SK-N-SH treated with all-trans-retinoic acid at 6 μM for 48 hours (cell line): ENCODE data around the gene NT5DC1.

Experiments used
- ARNTL ChIP-seq: fragments of 450-650 bp; formaldehyde crosslinking; IDR thresholded peaks from 2 replicates; pipeline ENCODE4 v1.5.0; 2020; ENCODE audit warnings: low read depth, mild to moderate bottlenecking, moderate library complexity, borderline replicate concordance
- ISL1 ChIP-seq: fragments of 250-450 bp; sonication (Bioruptor Pico); IDR thresholded peaks from 2 replicates; pipeline ENCODE4 v2.1.2; 2022; ENCODE audit warnings: mild to moderate bottlenecking, moderate library complexity
- RARB ChIP-seq: fragments of 250-450 bp; sonication (Bioruptor Pico); IDR thresholded peaks from 2 replicates; pipeline ENCODE4 v1.8.0; 2021; ENCODE audit warnings: mild to moderate bottlenecking, moderate library complexity
- SNAI2 ChIP-seq: fragments of 250-450 bp; sonication (Bioruptor Pico); IDR thresholded peaks from 2 replicates; pipeline ENCODE4 v1.5.0; 2020; ENCODE audit warnings: mild to moderate bottlenecking, moderate library complexity
- TSHZ2 ChIP-seq: fragments of 250-450 bp; sonication (Bioruptor Pico); IDR thresholded peaks from 2 replicates; pipeline ENCODE4 v1.5.0; 2020; ENCODE audit warnings: mild to moderate bottlenecking, moderate library complexity

DNA sequence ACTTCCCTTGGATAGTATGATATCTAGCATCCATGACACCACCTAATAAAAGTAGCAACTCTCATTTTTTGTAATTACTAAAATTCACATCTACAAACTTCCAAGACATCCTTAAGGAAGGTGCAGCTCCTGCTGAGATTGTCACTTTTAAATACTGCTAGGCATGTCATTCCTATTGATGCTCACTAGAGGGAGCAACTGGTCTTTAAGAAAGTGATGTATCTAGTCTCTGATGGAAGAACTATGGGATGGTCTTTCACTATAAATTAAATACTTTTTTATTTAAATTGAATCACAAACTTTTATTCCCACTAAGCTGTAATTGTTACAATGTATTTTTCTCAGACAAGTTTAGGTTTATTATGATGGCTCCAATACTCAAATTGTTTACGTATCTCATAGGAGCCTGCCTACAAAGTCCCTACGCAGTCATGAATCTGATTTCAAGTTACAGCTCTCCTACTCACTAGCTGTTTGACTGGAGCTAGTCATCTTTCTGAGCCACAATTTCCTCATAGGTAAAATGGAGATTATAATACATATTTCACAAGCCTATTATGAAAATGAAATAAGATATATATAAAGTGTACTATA, 187.1 kb downstream of the NT5DC1 start:
- no peak for TF ChIP-seq TSHZ2
- no peak for TF ChIP-seq SNAI2 (CRISPR knock-in tag)
- TF ChIP-seq RARB (CRISPR knock-in tag), result no peak
- TF ChIP-seq ISL1 (CRISPR knock-in tag), result no peak
- TF ChIP-seq ARNTL, result no peak
